GM23248 (cell line): Measurements from ENCODE around the gene SZT2.

Source experiments
- EZH2 ChIP-seq: fragments of 200-600 bp; sonication (generic); IDR thresholded peaks from 2 replicates; pipeline ENCODE4 v1.6.1; 2018; ENCODE audit warnings: antibody characterized with exemption, mild to moderate bottlenecking; ENCODE audit not compliant: insufficient read depth, poor library complexity, severe bottlenecking
- EZH2phosphoT487 ChIP-seq: fragments of 200-600 bp; sonication (generic); IDR thresholded peaks from 2 replicates; pipeline ENCODE4 v1.6.1; 2018; ENCODE audit warnings: antibody characterized with exemption, moderate library complexity, mild to moderate bottlenecking, low read depth; ENCODE audit not compliant: insufficient read depth

- TF ChIP-seq EZH2: no peak
- TF ChIP-seq EZH2phosphoT487: no peak
Measured at GRCh38 chr1:43426221-43426620, 36.5 kb downstream of the SZT2 start.
